Coronary artery (tissue), 2 donors: Measurements from ENCODE around the gene PIAS4.

Experiments used
- DNase-seq: peaks from one replicate; pipeline ENCODE4 v3.0.0-alpha.2; 2017; ENCODE audit warnings: low spot score
- H3K27ac ChIP-seq, 2 donors: fragments of 200-600 bp; sonication (generic); one replicate each; pipeline ENCODE4 v1.5.1; 2016 to 2019
- H3K4me3 ChIP-seq: fragments of 200-600 bp; sonication (generic); 2 replicates; pipeline ENCODE4 v1.5.1; 2016; ENCODE audit warnings: mild to moderate bottlenecking, moderate library complexity
- CTCF ChIP-seq: fragments of 200-600 bp; sonication (generic); IDR thresholded peaks from one replicate; pipeline ENCODE4 v1.5.1; 2019; ENCODE audit warnings: antibody characterized with exemption

The PIAS4 gene

GRCh38 chr19:4023600-4024398 lies 16.3 kb downstream of the PIAS4 start:
- Histone ChIP-seq H3K27ac (no peak overlapping the region), H3K4me3 (no peak overlapping the region)
- no peak for TF ChIP-seq CTCF
- no peak for DNase-seq

- TF ChIP-seq CTCF, result no peak
- Histone ChIP-seq H3K27ac (no peak overlapping the region), H3K4me3 (no peak overlapping the region)
- no peak for DNase-seq
These were observed 17.8 kb downstream of the PIAS4 start for GRCh38 chr19:4025317-4025716.

GRCh38 chr19:4027146-4027545 lies 19.6 kb downstream of the PIAS4 start:
- H3K4me3 ChIP-seq, result no peak overlapping the region
- no peak for TF ChIP-seq CTCF
- no peak overlapping the region for H3K27ac ChIP-seq
- no peak for DNase-seq

- no peak overlapping the region for H3K4me3 ChIP-seq
- no peak for TF ChIP-seq CTCF
- DNase-seq, result no peak
These were observed 21.1 kb downstream of the PIAS4 start for GRCh38 chr19:4028334-4029246.

GRCh38 chr19:4029247-4029614 lies 21.7 kb downstream of the PIAS4 start:
- no peak for DNase-seq
- Histone ChIP-seq H3K27ac (no peak overlapping the region), H3K4me3 (no peak overlapping the region)
- no peak for TF ChIP-seq CTCF

More at GRCh38 chr19:4028334-4029246, 21.1 kb downstream of the PIAS4 start:
- H3K27ac ChIP-seq, result no peak overlapping the region

- no peak for TF ChIP-seq CTCF
- DNase-seq, result no peak
- no peak overlapping the region for H3K4me3 ChIP-seq
- H3K27ac ChIP-seq, result no peak overlapping the region
These were observed 23.0 kb downstream of the PIAS4 start for GRCh38 chr19:4030552-4030951.
